Uterus (tissue), 4 donors: ENCODE measurements around the gene GMPR. TPM values are rescaled to one million over a fixed set of nuclear protein-coding genes. Genes with fewer than 3 reads are reported as not detected.

Experiments used
- DNase-seq, 2 donors: peaks; one replicate each; pipeline ENCODE4 v3.0.0-alpha.2; 2019 to 2020
- H3K27ac ChIP-seq, 2 donors: fragments of 200-600 bp; sonication (generic); 1 replicate in 1 of 2; 2 replicates in 1 of 2; pipeline ENCODE4 v1.5.1; 2016 to 2018
- H3K27me3 ChIP-seq, 2 donors: fragments of 200-600 bp; sonication (generic); one replicate each; pipeline ENCODE4 v1.5.1; 2018 to 2019; ENCODE audit warnings: control low read depth in 1 of 2
- H3K36me3 ChIP-seq, 2 donors: fragments of 200-600 bp; sonication (generic); one replicate each; pipeline ENCODE4 v1.5.1; 2019; ENCODE audit warnings: control low read depth in 1 of 2
- H3K4me1 ChIP-seq, 2 donors: fragments of 200-600 bp; sonication (generic); one replicate each; pipeline ENCODE4 v1.5.1; 2018 to 2019; ENCODE audit warnings: control low read depth in 1 of 2
- H3K4me3 ChIP-seq, 2 donors: fragments of 200-600 bp; sonication (generic); 1 replicate in 1 of 2; 2 replicates in 1 of 2; pipeline ENCODE4 v1.5.1; 2018 to 2019; ENCODE audit warnings: mild to moderate bottlenecking in 1 of 2
- H3K9me3 ChIP-seq, 2 donors: fragments of 200-600 bp; sonication (generic); one replicate each; pipeline ENCODE4 v1.5.1; 2019; ENCODE audit warnings: control low read depth in 1 of 2
- POLR2A ChIP-seq, 2 donors: fragments of 450-650 bp; IDR thresholded peaks; one replicate each; pipeline ENCODE4 v1.6.1; 2016; ENCODE audit warnings: antibody characterized with exemption in 2 of 2, mild to moderate bottlenecking in 1 of 2, moderate library complexity in 1 of 2
- intact Hi-C: fragments of 100-400 bp; cut with DNase I; formaldehyde crosslinking; loops from one replicate; pipeline ENCODE4 v1.15.1; 2023; ENCODE audit warnings: low total_unique reads
- total RNA-seq, 4 donors: library from RNA; depleted of rRNA in 3 of 4; stranded (reverse); fragments of >200 nt in 3 of 4; gene quantifications; one replicate each; pipeline versions ENCODE4 v1.1.0 to v1.2.4, GENCODE V29; 2014 to 2023
- TF ChIP-seq, protein P1 (sequence below), 4 experiments: fragments of 200-600 bp in 2 of 4; fragments of 450-650 bp in 2 of 4; sonication (generic) in 2 of 4; IDR thresholded peaks; one replicate each; pipeline ENCODE4 v1.5.1; 2016 to 2019; ENCODE audit warnings: antibody characterized with exemption in 4 of 4, mild to moderate bottlenecking in 2 of 4, moderate library complexity in 1 of 4
- donor health status: DM: yes; HTN: yes; CAD: no.

GMPR gene
- total RNA-seq, 4 donors from 2014 or later, result 1.5 to 18.2 (median 10.6) TPM

DNA sequence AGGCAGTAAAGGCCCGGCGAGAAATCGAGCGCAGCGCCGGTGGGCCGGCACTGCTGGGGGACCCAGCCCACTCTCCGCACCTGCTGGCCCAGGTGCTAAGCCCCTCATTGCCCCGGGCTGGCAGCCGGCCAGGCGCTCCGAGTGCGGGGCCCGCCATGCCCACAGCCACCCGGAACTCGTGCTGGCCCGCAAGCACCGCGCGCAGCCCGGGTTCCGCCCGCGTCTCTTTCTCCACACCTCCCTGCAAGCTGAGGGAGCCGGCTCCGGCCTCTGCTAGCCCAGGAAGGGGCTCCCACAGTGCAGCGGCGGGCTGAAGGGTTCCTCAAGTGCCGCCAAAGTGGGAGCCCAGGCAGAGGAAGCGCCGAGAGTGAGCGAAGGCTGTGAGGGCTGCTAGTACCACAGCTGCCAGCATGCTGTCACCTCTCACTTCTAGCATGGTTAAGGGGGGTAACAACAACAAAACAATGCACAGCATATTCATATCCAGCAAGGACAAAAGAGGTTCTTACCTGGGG is 11.3 kb upstream of the GMPR start:
- Histone ChIP-seq H3K4me1 (peaks cover 0 to 5% of the 10 kb centered on the region in 2 donors), H3K27me3 (no peaks in the 10 kb centered on the region), H3K36me3 (no peaks in the 10 kb centered on the region), H3K4me3 (no peak overlapping the region), H3K9me3 (no peaks in the 10 kb centered on the region), H3K27ac (no peak overlapping the region)
- TF ChIP-seq POLR2A (IDR thresholded peaks at IDR 0.05), result no peak
- TF ChIP-seq, protein P1, sequence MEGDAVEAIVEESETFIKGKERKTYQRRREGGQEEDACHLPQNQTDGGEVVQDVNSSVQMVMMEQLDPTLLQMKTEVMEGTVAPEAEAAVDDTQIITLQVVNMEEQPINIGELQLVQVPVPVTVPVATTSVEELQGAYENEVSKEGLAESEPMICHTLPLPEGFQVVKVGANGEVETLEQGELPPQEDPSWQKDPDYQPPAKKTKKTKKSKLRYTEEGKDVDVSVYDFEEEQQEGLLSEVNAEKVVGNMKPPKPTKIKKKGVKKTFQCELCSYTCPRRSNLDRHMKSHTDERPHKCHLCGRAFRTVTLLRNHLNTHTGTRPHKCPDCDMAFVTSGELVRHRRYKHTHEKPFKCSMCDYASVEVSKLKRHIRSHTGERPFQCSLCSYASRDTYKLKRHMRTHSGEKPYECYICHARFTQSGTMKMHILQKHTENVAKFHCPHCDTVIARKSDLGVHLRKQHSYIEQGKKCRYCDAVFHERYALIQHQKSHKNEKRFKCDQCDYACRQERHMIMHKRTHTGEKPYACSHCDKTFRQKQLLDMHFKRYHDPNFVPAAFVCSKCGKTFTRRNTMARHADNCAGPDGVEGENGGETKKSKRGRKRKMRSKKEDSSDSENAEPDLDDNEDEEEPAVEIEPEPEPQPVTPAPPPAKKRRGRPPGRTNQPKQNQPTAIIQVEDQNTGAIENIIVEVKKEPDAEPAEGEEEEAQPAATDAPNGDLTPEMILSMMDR (IDR thresholded peaks at IDR 0.05), result no peak
- intact Hi-C loops, result no loop called here
- no peak for DNase-seq

DNA sequence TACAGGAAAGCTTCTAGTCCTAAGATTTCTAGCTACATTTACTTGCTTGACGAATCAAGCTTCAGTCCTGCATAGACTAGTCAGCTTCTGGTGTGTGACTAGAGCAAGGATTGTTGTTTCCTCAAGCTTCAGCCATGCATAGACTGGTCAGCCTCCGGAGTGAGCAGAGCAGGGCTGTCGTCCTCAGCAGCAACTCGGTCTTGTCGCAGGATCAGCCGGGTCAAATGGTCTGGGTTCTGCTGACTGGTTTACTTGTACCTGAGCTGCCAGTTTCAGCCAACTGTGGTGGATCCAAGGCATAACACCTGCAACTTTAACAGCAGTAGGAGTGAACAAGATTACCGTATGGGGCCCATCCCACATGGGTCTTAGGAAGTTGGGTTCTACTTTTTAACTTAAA is 10.8 kb upstream of the GMPR start:
- Histone ChIP-seq H3K4me3 (no peak overlapping the region), H3K9me3 (no peaks in the 10 kb centered on the region), H3K27ac (no peak overlapping the region), H3K4me1 (peaks cover 0 to 5% of the 10 kb centered on the region in 2 donors), H3K36me3 (no peaks in the 10 kb centered on the region), H3K27me3 (no peaks in the 10 kb centered on the region)
- TF ChIP-seq, protein P1 (IDR thresholded peaks at IDR 0.05), result no peak
- no peak for TF ChIP-seq POLR2A (IDR thresholded peaks at IDR 0.05)
- no peak for DNase-seq
- intact Hi-C loops, result no loop called here

DNA sequence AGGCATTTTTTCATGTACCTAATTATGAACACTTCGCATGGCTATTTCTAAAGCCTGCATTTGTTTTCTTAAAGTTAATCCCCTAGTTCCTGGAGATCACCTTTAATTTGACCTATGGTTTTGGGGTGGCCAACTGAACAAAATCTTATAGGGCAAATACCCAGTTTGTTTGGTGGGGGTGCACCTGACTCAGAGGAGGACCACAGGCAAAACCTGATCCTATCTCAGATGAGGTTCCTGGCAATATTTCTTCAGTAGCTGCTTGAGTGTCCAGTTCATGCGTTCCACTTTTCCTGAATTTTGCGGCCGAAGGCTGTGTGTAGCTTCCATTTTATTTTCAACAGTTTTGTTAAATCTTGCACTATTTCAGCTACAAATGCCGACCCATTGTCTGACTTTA is 10.3 kb upstream of the GMPR start:
- Histone ChIP-seq H3K4me1 (peaks cover 0 to 5% of the 10 kb centered on the region in 2 donors), H3K27ac (no peak overlapping the region), H3K36me3 (no peaks in the 10 kb centered on the region), H3K27me3 (no peaks in the 10 kb centered on the region), H3K9me3 (no peaks in the 10 kb centered on the region), H3K4me3 (no peak overlapping the region)
- DNase-seq, result no peak
- intact Hi-C loops, result no loop called here
- TF ChIP-seq POLR2A (IDR thresholded peaks at IDR 0.05), result no peak
- TF ChIP-seq, protein P1 (IDR thresholded peaks at IDR 0.05), result no peak

DNA sequence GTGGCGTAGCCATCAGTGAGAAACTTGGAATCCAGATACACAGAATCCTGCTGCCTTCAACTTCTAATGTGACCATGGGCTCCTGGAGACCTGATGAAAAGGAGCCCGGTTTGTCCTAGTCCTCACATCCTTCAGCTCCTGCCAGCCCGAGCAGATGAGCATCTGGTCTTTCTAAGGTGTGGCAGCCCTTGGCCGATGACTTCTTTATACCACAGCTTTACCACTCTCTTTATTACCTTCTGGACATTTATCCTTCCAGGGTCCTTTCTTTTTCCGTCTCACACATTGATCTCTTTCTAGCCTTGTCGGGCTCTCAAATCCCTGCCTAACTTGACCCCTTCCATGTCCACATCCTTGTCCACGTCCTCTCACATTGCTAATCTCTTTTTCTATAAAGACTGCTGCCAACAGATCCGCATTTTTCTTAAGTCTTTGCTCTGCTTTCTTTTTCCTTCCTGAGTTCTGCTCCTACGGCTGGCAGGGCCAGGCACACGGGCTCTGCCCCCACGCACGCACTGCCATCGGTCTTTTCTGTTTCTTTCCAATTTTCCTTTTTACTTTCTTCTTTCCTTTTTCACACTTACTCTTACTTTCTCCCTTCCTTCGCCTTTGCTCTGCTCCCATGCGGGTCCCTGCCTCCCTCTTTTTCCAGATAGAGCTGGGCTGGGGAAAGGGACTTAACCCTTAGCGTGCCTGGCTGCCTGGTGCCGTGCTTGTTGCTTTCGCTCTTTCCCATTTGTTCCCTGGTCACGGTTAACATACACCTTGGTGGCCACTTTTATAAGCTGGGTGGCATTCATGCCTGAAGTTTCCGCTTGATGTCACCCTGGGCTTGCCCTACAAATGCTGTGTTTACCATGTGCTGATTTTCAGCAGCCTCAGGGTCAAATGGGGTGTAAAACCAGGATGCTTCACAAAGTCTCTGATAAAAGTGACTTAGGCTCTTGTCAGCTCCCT is 9.4 kb upstream of the GMPR start:
- intact Hi-C loops, result no loop called here
- H3K9me3 ChIP-seq, result no peaks in the 10 kb centered on the region
- H3K27me3 ChIP-seq, result no peaks in the 10 kb centered on the region
- no peaks in the 10 kb centered on the region for H3K36me3 ChIP-seq
- no peak for DNase-seq
- H3K4me1 ChIP-seq, result peaks cover 0 to 5% of the 10 kb centered on the region in 2 donors
- H3K4me3 ChIP-seq, result peak overlapping the region; percentile 9 to 13
- H3K27ac ChIP-seq, result no peak overlapping the region
- TF ChIP-seq, protein P1 (IDR thresholded peaks at IDR 0.05), result no peak
- TF ChIP-seq POLR2A (IDR thresholded peaks at IDR 0.05), result no peak

DNA sequence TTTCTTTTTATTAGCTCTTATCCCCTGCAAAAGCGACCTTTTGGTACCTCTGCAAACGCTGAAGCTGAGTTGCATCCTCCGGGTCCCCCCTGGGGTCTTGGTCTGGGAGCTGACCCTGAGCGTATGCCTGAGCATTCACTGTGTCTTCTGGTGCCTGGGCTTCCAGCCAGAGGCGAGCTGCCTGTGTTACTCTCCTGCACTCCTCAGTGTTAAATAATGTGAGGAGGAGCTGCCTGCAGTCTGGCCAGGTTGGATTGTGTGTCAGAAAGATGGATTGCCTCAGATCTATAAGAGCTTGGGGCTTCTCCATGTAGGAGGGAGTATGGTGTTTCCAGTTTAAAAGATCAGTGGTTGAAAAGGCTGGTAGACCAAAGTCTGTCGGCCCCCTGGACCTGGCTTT is 8.7 kb upstream of the GMPR start:
- no peak overlapping the region for H3K4me3 ChIP-seq
- H3K27ac ChIP-seq, result no peak overlapping the region
- TF ChIP-seq, protein P1 (IDR thresholded peaks at IDR 0.05), result no peak
- TF ChIP-seq POLR2A (IDR thresholded peaks at IDR 0.05), result no peak
- intact Hi-C loops, result loop anchor here (10.0 kb wide), 1 partner anchor 85 kb away; no protein-coding TSS in a partner anchor
- H3K4me1 ChIP-seq, result peaks cover 0 to 5% of the 10 kb centered on the region in 2 donors
- no peaks in the 10 kb centered on the region for H3K27me3 ChIP-seq
- no peaks in the 10 kb centered on the region for H3K9me3 ChIP-seq
- no peaks in the 10 kb centered on the region for H3K36me3 ChIP-seq
- DNase-seq, result no peak
